Measurements from ENCODE around the gene KCNN3.
A peak's percentile ranks its signal among the peaks of the same experiment; 100 is the strongest.

The KCNN3 gene

DNA sequence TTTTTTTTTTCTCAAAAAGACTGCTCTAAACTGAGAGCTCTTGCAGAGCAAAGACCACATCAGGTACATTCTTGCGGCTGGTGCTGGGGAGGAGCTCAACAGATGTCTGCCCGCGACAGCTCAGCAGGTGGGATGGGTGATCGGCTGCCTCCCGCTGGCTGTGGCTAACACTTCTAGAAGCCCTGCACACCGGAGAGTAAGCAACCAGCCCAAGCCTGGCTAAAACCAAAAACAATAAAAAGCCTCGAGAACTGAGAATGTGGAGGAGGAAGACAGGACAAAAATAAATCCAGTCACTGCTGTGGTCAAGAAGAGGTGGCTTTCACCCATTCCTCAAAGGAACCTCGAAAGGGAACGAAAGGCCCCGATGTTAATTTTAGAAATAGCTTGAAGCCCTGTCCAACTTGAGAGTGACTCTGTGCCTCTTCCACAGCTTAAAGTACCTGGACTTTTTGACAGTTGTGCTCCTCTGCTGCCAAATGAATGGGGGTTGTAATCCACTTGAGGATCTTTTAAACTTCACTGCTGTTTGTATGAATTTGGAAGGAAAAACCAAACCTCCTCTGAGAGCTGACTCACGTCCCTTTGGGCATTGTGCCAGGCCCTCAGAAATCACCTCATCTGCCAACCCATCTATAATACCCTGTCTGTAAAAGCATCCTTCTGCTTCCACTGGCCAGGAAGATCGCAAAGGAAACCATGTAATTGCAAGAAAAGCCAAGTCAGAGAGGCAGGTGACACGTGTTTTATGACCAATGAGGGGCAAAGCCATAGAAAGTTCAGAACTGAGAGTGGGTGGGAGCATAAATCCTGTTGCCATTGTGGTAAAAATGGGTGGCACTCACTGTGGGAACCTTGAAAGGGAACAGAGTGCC lies 78.6 kb downstream of the KCNN3 start:
- ATAC-seq: peak; percentile 45; the same call in 2 of the 3 replicates
- TF ChIP-seq PPARA (CRISPR knock-in tag; IDR thresholded peaks at IDR 0.05; ENCODE audit: borderline replicate concordance) (no peak), ZNF565 (CRISPR knock-in tag; conservative IDR thresholded peaks at IDR 0.05; ENCODE audit: low read depth) (no peak), ISL1 (CRISPR knock-in tag; IDR thresholded peaks at IDR 0.05) (no peak), RARB (CRISPR knock-in tag; IDR thresholded peaks at IDR 0.05) (no peak), ZC3H10 (CRISPR knock-in tag; IDR thresholded peaks at IDR 0.05) (no peak), CSDC2 (CRISPR knock-in tag; IDR thresholded peaks at IDR 0.05) (no peak), OSR1 (CRISPR knock-in tag; IDR thresholded peaks at IDR 0.05) (no peak), ZNF8 (CRISPR knock-in tag; IDR thresholded peaks at IDR 0.05) (no peak)
- TF ChIP-seq, protein P1, sequence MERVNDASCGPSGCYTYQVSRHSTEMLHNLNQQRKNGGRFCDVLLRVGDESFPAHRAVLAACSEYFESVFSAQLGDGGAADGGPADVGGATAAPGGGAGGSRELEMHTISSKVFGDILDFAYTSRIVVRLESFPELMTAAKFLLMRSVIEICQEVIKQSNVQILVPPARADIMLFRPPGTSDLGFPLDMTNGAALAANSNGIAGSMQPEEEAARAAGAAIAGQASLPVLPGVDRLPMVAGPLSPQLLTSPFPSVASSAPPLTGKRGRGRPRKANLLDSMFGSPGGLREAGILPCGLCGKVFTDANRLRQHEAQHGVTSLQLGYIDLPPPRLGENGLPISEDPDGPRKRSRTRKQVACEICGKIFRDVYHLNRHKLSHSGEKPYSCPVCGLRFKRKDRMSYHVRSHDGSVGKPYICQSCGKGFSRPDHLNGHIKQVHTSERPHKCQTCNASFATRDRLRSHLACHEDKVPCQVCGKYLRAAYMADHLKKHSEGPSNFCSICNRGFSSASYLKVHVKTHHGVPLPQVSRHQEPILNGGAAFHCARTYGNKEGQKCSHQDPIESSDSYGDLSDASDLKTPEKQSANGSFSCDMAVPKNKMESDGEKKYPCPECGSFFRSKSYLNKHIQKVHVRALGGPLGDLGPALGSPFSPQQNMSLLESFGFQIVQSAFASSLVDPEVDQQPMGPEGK (CRISPR knock-in tag; IDR thresholded peaks at IDR 0.05; ENCODE audit: borderline replicate concordance): no peak

DNA sequence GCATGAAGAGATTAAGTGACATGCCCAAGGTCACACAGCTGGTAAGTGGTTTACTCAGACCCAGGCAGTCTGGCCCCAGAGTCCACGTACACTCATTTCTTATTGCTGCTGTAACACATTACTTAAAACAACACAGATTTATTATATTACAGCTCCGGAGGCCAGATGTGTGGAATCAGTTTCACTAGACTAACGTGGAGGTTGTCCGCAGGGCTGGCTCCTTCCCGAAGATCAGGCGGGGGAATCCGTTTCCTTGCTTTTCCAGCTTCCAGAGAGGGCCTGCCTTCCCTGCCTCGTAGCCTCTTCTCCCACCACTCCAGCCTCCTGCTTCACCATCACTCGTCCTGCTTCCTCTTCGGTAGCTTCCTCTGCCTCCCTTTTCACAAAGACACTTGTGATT lies 81.2 kb downstream of the KCNN3 start:
- no peak for TF ChIP-seq ZC3H10 (CRISPR knock-in tag; IDR thresholded peaks at IDR 0.05)
- no peak for TF ChIP-seq ZFP3 (CRISPR knock-in tag; IDR thresholded peaks at IDR 0.05)
- TF ChIP-seq, protein P2, sequence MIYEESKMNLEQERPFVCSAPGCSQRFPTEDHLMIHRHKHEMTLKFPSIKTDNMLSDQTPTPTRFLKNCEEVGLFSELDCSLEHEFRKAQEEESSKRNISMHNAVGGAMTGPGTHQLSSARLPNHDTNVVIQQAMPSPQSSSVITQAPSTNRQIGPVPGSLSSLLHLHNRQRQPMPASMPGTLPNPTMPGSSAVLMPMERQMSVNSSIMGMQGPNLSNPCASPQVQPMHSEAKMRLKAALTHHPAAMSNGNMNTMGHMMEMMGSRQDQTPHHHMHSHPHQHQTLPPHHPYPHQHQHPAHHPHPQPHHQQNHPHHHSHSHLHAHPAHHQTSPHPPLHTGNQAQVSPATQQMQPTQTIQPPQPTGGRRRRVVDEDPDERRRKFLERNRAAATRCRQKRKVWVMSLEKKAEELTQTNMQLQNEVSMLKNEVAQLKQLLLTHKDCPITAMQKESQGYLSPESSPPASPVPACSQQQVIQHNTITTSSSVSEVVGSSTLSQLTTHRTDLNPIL (CRISPR knock-in tag; IDR thresholded peaks at IDR 0.05; ENCODE audit: low read depth): no peak
- TF ChIP-seq, protein P3, sequence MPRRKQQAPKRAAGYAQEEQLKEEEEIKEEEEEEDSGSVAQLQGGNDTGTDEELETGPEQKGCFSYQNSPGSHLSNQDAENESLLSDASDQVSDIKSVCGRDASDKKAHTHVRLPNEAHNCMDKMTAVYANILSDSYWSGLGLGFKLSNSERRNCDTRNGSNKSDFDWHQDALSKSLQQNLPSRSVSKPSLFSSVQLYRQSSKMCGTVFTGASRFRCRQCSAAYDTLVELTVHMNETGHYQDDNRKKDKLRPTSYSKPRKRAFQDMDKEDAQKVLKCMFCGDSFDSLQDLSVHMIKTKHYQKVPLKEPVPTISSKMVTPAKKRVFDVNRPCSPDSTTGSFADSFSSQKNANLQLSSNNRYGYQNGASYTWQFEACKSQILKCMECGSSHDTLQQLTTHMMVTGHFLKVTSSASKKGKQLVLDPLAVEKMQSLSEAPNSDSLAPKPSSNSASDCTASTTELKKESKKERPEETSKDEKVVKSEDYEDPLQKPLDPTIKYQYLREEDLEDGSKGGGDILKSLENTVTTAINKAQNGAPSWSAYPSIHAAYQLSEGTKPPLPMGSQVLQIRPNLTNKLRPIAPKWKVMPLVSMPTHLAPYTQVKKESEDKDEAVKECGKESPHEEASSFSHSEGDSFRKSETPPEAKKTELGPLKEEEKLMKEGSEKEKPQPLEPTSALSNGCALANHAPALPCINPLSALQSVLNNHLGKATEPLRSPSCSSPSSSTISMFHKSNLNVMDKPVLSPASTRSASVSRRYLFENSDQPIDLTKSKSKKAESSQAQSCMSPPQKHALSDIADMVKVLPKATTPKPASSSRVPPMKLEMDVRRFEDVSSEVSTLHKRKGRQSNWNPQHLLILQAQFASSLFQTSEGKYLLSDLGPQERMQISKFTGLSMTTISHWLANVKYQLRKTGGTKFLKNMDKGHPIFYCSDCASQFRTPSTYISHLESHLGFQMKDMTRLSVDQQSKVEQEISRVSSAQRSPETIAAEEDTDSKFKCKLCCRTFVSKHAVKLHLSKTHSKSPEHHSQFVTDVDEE (CRISPR knock-in tag; IDR thresholded peaks at IDR 0.05): no peak
- no peak for TF ChIP-seq BACH2 (CRISPR knock-in tag; IDR thresholded peaks at IDR 0.05; ENCODE audit: borderline replicate concordance)
- TF ChIP-seq ZFP30 (CRISPR knock-in tag; IDR thresholded peaks at IDR 0.05): no peak
- TF ChIP-seq ESRRG (CRISPR knock-in tag; IDR thresholded peaks at IDR 0.05): no peak
- no peak for TF ChIP-seq SNAI2 (CRISPR knock-in tag; IDR thresholded peaks at IDR 0.05)
- no peak for TF ChIP-seq ZNF8 (CRISPR knock-in tag; IDR thresholded peaks at IDR 0.05)
- TF ChIP-seq ZNF70 (CRISPR knock-in tag; IDR thresholded peaks at IDR 0.05): no peak
- TF ChIP-seq CSDC2 (CRISPR knock-in tag; IDR thresholded peaks at IDR 0.05): no peak
- TF ChIP-seq, protein P1 (CRISPR knock-in tag; IDR thresholded peaks at IDR 0.05; ENCODE audit: borderline replicate concordance): no peak
- TF ChIP-seq ARNTL (CRISPR knock-in tag; IDR thresholded peaks at IDR 0.05; ENCODE audit: borderline replicate concordance, low read depth): no peak
- no peak for TF ChIP-seq TOX (CRISPR knock-in tag; IDR thresholded peaks at IDR 0.05; ENCODE audit: borderline replicate concordance)
- no peak for TF ChIP-seq GLIS3 (CRISPR knock-in tag; IDR thresholded peaks at IDR 0.05)
- no peak for TF ChIP-seq TCF4 (CRISPR knock-in tag; IDR thresholded peaks at IDR 0.05; ENCODE audit: borderline replicate concordance)
- no peak for ATAC-seq

DNA sequence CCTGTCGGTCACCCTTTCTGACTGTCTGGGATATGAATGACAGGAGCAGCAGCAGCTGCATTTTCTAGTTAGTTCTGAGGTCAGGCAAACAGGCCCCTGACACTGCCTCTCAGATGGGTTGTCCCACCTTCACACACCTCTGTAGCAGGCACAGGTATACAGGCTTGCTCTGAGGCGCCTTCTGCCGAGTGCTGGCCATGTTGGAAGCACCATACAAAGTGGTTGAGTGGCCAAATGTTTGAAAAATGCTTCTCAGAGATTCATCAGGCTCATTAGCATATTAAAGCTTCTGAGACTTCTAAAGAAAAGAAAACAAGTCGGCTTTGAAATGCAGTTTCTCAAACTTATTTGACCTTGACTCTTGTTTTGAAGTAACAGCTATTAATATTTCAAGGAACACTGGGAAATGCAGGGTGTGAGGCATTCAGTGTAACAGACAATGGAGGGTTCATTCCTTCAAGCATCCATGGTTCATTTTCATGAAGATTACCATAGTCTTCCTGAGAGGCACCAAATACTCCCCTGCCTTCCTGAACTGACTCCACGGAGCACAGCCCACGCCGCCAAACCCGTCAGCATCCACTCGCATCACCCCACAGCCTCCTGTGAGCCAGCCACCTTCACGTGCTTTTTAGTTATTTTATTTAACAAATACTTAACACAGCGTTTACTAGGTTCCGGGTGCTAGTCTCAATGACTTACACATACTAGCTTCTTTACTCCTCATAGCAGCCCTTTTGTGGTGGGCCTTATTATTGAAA lies 81.8 kb downstream of the KCNN3 start:
- no peak for ATAC-seq
- TF ChIP-seq ZNF70 (CRISPR knock-in tag; IDR thresholded peaks at IDR 0.05) (no peak), ZC3H10 (CRISPR knock-in tag; IDR thresholded peaks at IDR 0.05) (no peak), ZNF8 (CRISPR knock-in tag; IDR thresholded peaks at IDR 0.05) (no peak), ARNTL (CRISPR knock-in tag; IDR thresholded peaks at IDR 0.05; ENCODE audit: borderline replicate concordance, low read depth) (no peak), RARB (CRISPR knock-in tag; IDR thresholded peaks at IDR 0.05) (no peak), ISL1 (CRISPR knock-in tag; IDR thresholded peaks at IDR 0.05) (no peak), GLIS3 (CRISPR knock-in tag; IDR thresholded peaks at IDR 0.05) (no peak), OSR1 (CRISPR knock-in tag; IDR thresholded peaks at IDR 0.05) (no peak), ZFP3 (CRISPR knock-in tag; IDR thresholded peaks at IDR 0.05) (no peak), ZFP30 (CRISPR knock-in tag; IDR thresholded peaks at IDR 0.05) (no peak), PPARA (CRISPR knock-in tag; IDR thresholded peaks at IDR 0.05; ENCODE audit: borderline replicate concordance) (no peak), SNAI2 (CRISPR knock-in tag; IDR thresholded peaks at IDR 0.05) (no peak), BACH2 (CRISPR knock-in tag; IDR thresholded peaks at IDR 0.05; ENCODE audit: borderline replicate concordance) (no peak), ZNF565 (CRISPR knock-in tag; conservative IDR thresholded peaks at IDR 0.05; ENCODE audit: low read depth) (no peak)
- TF ChIP-seq, protein P3 (CRISPR knock-in tag; IDR thresholded peaks at IDR 0.05): no peak
- TF ChIP-seq, protein P1 (CRISPR knock-in tag; IDR thresholded peaks at IDR 0.05; ENCODE audit: borderline replicate concordance): no peak

Measured in SK-N-SH treated with all-trans-retinoic acid at 6 μM for 48 hours (cell line).